ENCODE results near the gene ANKRD11. TPM values are rescaled to one million over a fixed set of nuclear protein-coding genes. Genes with fewer than 3 reads are reported as not detected.
"Not testable (repeated sequence)": the region's sequence is repeated elsewhere in the genome, so short reads cannot be mapped to it uniquely, and the experiment has no call there.

ANKRD11 gene
- total and polyA plus RNA-seq, 9 donors = 52.1 to 188 (median 109) TPM

DNA sequence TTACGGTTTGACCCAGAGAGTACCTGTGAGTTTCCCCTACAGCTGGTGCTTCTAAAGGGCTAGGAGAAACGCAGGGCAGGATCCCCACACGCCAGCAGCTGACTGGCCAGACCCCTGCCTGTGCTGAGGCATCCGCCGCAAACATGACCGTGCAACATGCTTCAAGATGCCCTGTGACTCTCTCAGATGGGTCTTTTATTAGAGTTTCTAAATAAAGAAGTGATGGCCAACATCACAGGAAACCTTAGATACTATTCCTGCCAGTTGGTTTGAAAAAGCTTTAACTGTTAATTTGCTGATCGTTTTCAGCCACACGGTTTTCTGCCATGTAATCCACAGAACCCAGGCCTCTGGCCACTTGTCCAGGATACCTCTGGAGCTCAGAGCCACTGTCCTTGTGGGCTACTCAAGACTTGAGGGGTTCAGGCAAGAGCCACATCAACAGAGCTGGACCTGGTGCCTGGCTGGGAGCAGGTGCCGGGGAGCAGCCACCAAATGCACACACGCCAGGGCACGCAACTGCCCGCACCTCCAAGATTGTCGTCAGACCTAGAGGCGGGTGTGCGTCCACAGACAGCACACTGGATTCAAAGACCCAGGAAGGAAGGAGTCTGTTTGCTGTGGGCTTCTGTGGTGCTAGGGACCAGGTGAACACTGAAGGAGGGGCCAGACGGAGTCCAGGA lies 154.4 kb downstream of the ANKRD11 start:
- Histone ChIP-seq H3K4me3 (no peak overlapping the region), H3K27ac (no peak overlapping the region), H3K9me3 (no peaks in the 10 kb centered on the region), H3K36me3 (no peaks in the 10 kb centered on the region), H3K27me3 (no peaks in the 10 kb centered on the region), H3K4me1 (ENCODE audit: insufficient read depth) (peaks cover 26% of the 10 kb centered on the region)
- intact Hi-C loops (cut with DNase I) = loop anchor here in 3 of 4 donors (5.0 to 10.0 kb wide), 3 partner anchors 146 to 221 kb away; no protein-coding TSS in a partner anchor
- 82 to 84% (median 84%) methylated on average over 12 to 16 of the region's 16 CpGs for WGBS, 3 donors
- no peak for TF ChIP-seq POLR2A (IDR thresholded peaks at IDR 0.05)
- no peak for TF ChIP-seq CTCF (IDR thresholded peaks at IDR 0.05)
- TF ChIP-seq EP300 (IDR thresholded peaks at IDR 0.05) = no peak
- DNase-seq = peak in 2 of 5 donors; percentile 21 to 29

GRCh38 chr16:89334988-89335802 lies 155.2 kb downstream of the ANKRD11 start:
- no peak for TF ChIP-seq EP300 (IDR thresholded peaks at IDR 0.05)
- Histone ChIP-seq H3K27me3 (no peaks in the 10 kb centered on the region), H3K4me3 (no peak overlapping the region), H3K9me3 (no peaks in the 10 kb centered on the region), H3K27ac (no peak overlapping the region), H3K4me1 (ENCODE audit: insufficient read depth) (peaks cover 28% of the 10 kb centered on the region), H3K36me3 (no peaks in the 10 kb centered on the region)
- intact Hi-C loops (cut with DNase I) = loop anchor here (5.0 to 10.0 kb wide), 4 partner anchors 147 to 222 kb away; partner anchors contain the start of gene SPG7 (in 3 of the 4)
- DNase-seq = peak in 2 of 5 donors; percentile 27 to 30
- WGBS, 3 donors = 75 to 80% (median 76%) methylated on average over 22 of the region's 22 CpGs

DNA sequence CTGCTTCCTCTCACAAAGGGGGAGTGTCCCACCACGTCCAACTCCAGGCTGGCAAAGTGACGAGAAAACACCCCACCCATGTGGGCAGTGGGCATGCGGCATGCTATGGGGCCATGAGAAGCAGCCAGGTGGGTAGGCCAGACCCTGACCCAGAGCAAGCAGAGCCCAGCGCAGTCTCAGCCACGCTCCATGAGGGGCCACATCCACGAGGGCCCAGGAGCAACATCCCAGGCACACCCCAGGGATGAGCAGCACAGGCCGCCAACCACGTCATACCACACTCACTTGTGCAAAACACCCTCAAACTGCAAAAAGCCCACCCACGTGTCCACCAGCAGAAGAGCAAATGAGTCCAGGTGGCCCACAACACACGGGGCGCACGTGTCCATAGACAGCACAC lies 155.9 kb downstream of the ANKRD11 start:
- Histone ChIP-seq H3K4me1 (ENCODE audit: insufficient read depth) (peaks cover 30% of the 10 kb centered on the region), H3K4me3 (no peak overlapping the region), H3K36me3 (no peaks in the 10 kb centered on the region), H3K27ac (peak overlapping the region in 1 of 2 donors; percentile 56), H3K27me3 (no peaks in the 10 kb centered on the region), H3K9me3 (no peaks in the 10 kb centered on the region)
- intact Hi-C loops (cut with DNase I) = loop anchor here in 3 of 4 donors (5.0 to 10.0 kb wide), 2 partner anchors 173 to 220 kb away; partner anchors contain the start of gene SPG7 (in 3 of the 3)
- WGBS, 3 donors = 55 to 67% (median 66%) methylated on average over 12 of the region's 12 CpGs
- no peak for TF ChIP-seq POLR2A (IDR thresholded peaks at IDR 0.05)
- DNase-seq = peak in 2 of 5 donors; percentile 27 to 42

- Histone ChIP-seq H3K4me3 (no peak overlapping the region), H3K27ac (peak overlapping the region in 1 of 2 donors; percentile 56), H3K27me3 (no peaks in the 10 kb centered on the region), H3K4me1 (ENCODE audit: insufficient read depth) (peaks cover 28% of the 10 kb centered on the region), H3K9me3 (no peaks in the 10 kb centered on the region), H3K36me3 (no peaks in the 10 kb centered on the region)
- TF ChIP-seq CTCF (IDR thresholded peaks at IDR 0.05) (no peak), EP300 (IDR thresholded peaks at IDR 0.05) (no peak), POLR2A (IDR thresholded peaks at IDR 0.05) (no peak)
- WGBS, 3 donors = 18 to 41% (median 23%) methylated on average over 2 of the region's 2 CpGs
- intact Hi-C loops (cut with DNase I) = loop anchor here in 3 of 4 donors (5.0 to 10.0 kb wide), 2 partner anchors 173 to 221 kb away; partner anchors contain the start of gene SPG7 (in 3 of the 3)
- DNase-seq = peak in 1 of 5 donors; percentile 27
These were observed 156.3 kb downstream of the ANKRD11 start for GRCh38 chr16:89334050-89334449.

- peak overlapping the region in 1 of 2 donors; percentile 56 for H3K27ac ChIP-seq
- DNase-seq = peak in 4 of 5 donors; percentile 41 to 66 (median 46)
- H3K4me3 ChIP-seq = not testable (repeated sequence)
These were observed 156.9 kb downstream of the ANKRD11 start for GRCh38 chr16:89333401-89334001.

More at GRCh38 chr16:89333401-89334001, 156.9 kb downstream of the ANKRD11 start:
- H3K4me1 ChIP-seq (ENCODE audit: insufficient read depth) = peaks cover 26% of the 10 kb centered on the region
- peak; percentile 40 to 83 (median 78) for TF ChIP-seq CTCF (IDR thresholded peaks at IDR 0.05)
- WGBS, 3 donors = 24 to 44% (median 32%) methylated on average over 10 to 13 of the region's 13 CpGs
- H3K27me3 ChIP-seq, H3K9me3 ChIP-seq, H3K36me3 ChIP-seq: not testable (repeated sequence)
- intact Hi-C loops (cut with DNase I) = loop anchor here in 3 of 4 donors (5.0 to 10.0 kb wide), 2 partner anchors 174 to 221 kb away; partner anchors contain the start of gene SPG7 (in 3 of the 3)
